ENCODE results near the gene OR6C68.
"Not testable (repeated sequence)": the region's sequence is repeated elsewhere in the genome, so short reads cannot be mapped to it uniquely, and the experiment has no call there.

The OR6C68 gene

DNA sequence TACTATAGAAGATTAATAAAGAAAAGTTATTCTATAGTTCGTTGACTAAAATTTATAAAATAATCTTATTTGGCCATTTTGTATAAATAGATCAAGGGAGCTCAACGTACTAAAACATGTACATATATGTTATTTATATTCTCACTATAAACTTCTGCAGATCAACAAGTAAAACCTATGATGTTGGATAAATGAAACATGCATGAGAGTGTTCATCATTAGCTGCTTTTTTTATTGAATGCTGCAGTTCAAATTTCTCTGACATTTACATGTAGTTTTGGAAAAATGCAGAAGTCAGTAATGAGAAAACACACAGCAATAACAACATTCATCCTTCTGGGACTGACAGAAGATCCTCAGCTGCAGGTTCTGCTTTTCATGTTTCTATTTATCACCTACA is at the start of gene OR6C68:
TSS of gene OR6C68 (plus strand) at position 301 of the 400 bp plus-strand sequence. CDS start at position 301, 0 bp downstream.
- DNase-seq: no peak

DNA sequence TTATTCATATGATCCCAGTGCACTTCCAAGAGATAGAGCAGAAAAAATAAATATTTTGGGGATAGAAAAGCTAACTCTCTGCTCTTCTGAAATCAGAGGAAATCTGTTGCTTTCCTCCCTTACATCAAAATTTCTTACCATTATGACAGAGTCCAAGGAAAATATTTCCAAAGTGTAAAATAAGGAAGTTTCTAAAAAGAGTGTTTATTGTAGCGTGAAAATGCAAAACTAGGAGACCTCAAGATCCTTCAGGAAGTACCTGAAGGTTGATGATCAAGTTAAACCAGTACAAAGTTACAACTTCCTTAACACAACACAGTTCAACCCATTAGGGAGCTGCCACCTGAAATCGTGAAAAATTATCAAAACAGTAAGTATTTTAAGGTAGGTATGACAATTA is 48.4 kb upstream of the OR6C68 start, which contains the start of gene OR6C2:
TSS of gene OR6C2 (plus strand) at position 301 of the 400 bp plus-strand sequence. CDS start 8,138 bp downstream, outside the sequence.
- DNase-seq: no peak

DNA sequence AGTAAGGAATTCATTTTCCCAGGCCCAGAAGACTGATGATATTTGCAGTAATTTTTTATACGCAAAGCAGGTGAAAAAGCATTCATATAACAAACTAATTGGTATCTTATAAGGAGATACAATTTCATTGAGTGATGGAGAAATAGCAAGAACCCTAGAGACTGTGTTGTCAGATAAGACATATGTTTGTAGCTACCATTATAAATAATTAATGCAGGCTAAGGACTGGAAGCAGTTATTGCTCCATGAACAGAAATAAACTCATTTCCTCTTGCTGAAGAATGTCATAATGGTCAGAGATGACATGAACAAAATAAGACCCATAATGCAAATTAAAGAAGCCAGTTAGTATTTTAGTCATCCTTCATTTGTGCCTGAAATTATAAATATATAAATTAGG is 46.8 kb upstream of the OR6C68 start:
- no peak for DNase-seq

GRCh38 chr12:55446326-55446725 is 45.9 kb upstream of the OR6C68 start:
- no peak for DNase-seq

GRCh38 chr12:55448825-55449224 is 43.4 kb upstream of the OR6C68 start:
- DNase-seq: no peak

DNA sequence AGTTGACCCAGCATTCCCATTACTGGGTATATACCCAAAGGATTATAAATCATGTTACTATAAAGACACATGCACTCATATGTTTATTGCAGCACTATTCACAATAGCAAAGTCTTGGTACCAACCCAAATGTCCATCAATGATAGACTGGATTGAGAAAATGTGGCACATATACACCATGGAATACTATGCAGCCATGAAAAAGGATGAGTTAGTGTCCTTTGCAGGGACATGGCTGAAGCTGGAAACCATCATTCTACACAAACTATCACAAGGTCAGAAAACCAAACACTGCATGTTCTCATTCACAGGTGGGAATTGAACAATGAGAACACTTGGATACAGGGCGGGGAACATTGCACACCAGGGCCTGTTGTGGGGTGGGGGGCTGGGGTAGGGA is 27.3 kb upstream of the OR6C68 start:
- DNase-seq: not testable (repeated sequence)

GRCh38 chr12:55467836-55468235 is 24.3 kb upstream of the OR6C68 start:
- no peak for DNase-seq

GRCh38 chr12:55469291-55469690 is 22.9 kb upstream of the OR6C68 start:
- no peak for DNase-seq

DNA sequence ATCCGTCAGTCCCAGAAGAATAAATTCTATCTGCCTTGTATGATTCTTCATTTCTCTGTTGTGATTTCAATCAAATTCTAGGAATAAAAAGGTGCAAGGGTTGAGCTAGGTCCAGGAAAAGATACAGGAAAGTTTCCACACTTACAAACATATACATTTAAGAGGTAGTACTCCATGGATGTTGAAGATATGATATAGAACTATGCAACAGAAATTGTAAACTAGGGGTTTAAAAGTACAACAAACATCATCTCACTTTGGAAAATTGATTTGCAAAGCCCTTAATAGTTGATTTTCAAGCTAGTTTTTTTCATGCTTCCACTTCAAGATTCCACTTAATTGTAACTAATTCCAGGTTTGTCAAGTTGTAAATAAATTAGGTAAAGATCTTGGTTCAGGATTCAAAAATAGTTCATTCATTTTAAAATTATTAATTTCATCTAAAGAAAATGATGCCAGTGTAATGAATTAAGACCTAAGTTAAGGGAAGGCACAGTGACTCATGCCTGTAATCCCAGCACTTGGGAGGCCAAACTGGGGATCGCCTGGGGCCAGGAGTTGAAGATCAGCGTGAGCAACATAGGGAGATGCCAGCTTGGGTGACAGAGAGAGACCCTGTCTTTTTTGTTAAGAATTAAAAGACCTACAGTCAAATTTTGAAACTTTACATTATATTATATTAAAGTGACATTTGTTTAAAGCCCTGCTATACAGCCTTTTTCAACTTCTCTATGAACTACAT is 21.9 kb upstream of the OR6C68 start, which contains the start of gene OR6C70:
TSS of gene OR6C70 (minus strand) at position 51 of the 742 bp plus-strand sequence. CDS start at position 51, 0 bp downstream.
- no peak for DNase-seq

DNA sequence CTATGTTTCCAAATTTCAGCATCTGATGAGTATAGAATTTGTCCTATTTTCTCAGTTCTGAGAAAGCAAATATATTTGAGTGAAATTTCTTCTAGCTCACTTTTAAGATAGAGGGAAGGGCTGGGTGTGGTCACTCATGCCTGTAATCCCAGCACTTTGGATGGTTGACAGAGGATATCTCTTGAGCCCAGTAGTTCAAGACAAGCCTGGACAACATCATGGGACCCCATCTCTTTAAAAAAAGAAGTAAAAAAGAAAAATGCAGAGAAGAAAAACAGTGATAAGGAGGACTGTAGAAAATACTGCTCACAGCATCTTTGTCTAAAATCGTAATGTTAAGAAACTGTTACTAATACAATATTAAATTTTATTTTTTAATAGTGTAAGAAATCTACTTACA is 19.9 kb upstream of the OR6C68 start:
- DNase-seq: no peak

- DNase-seq: not testable (repeated sequence)
These were observed 13.0 kb upstream of the OR6C68 start for GRCh38 chr12:55479136-55479535.

GRCh38 chr12:55484284-55484683 is 7.9 kb upstream of the OR6C68 start:
- DNase-seq: not testable (repeated sequence)

- DNase-seq: no peak
These were observed 3.3 kb downstream of the OR6C68 start for GRCh38 chr12:55495490-55495889.

GRCh38 chr12:55499231-55499630 is 7.1 kb downstream of the OR6C68 start:
- DNase-seq: no peak

DNA sequence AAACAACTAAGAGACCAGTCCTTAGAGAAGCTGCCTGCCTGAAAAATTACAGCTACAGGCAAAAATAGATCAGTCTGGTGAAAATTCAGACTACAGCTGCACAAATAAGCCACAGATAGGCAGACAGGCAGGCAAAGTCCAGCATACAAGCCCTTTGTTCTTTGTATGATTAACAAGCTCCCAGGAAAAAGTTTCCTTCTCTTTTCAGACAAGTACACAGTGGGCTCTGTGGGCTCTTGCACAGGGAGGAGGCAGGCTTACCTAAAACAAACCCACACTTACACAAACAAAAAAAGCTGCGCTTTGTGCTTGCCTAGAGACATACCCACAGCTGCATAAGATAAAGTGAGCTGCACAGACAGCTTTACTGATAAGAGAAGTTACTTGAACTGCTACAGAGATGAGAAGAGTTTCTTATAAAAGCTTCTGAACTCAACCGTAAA is 7.7 kb downstream of the OR6C68 start:
- no peak for DNase-seq

GRCh38 chr12:55501601-55502000 is 9.4 kb downstream of the OR6C68 start:
- no peak for DNase-seq

GRCh38 chr12:55515696-55516095 is 23.5 kb downstream of the OR6C68 start:
- no peak for DNase-seq

DNA sequence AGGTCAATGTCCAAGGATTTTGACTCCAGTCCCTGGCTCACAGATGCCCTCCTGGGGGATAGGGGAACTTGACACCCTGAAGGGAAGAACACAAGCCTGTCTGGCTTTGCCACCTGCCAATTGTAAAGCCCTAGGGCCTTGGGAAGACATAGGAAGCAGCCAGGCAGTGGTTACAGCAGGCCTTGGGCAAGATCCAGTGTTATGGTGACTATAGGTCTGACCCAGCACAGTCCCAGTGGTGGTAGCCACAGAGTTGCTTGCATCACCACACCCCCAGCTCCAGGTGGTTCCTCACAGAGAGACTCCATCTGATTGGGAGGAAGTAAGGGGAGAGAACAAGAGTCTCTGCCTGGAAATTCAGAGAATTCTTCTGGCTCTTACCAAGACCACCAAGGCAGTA is 24.2 kb downstream of the OR6C68 start:
- no peak for DNase-seq
